Activated CD4-positive, alpha-beta T cell treated with anti-CD3 and anti-CD28 coated beads, Interleukin-2, amount 10 ng/mL, durations not matched to agents 7 days and 5 days (primary cell): ENCODE results near the gene IGFBP3. TPM values are rescaled to one million over a fixed set of nuclear protein-coding genes. Genes with fewer than 3 reads are reported as not detected.
"Not testable (repeated sequence)": the region's sequence is repeated elsewhere in the genome, so short reads cannot be mapped to it uniquely, and the experiment has no call there.

Experiments
- CTCF ChIA-PET: fragments of 350-600 bp; sonication (Branson Sonifier 250); formaldehyde crosslinking; loops from one replicate; lab custom pipeline; 2021; ENCODE audit warnings: antibody characterized with exemption; lab: Charles Lee
- POLR2A ChIA-PET: fragments of 350-600 bp; sonication (Branson Sonifier 250); formaldehyde crosslinking; loops from one replicate; lab custom pipeline; 2021; ENCODE audit warnings: antibody characterized with exemption; lab: Charles Lee
- DNase-seq: peaks from one replicate; pipeline ENCODE4 v3.0.0-alpha.2; 2020
- H3K27ac Mint-ChIP-seq: one replicate; pipeline ENCODE4 v1.8.0; 2021; ENCODE audit warnings: mild to moderate bottlenecking, moderate library complexity, mixed read lengths
- H3K27me3 Mint-ChIP-seq: one replicate; pipeline ENCODE4 v1.8.0; 2021; ENCODE audit warnings: mixed read lengths
- H3K36me3 Mint-ChIP-seq: one replicate; pipeline ENCODE4 v1.8.0; 2021; ENCODE audit warnings: low read depth, mixed read lengths
- H3K4me1 Mint-ChIP-seq: one replicate; pipeline ENCODE4 v1.8.0; 2021; ENCODE audit warnings: mixed read lengths
- H3K4me3 Mint-ChIP-seq: one replicate; pipeline ENCODE4 v1.8.0; 2021; ENCODE audit warnings: mild to moderate bottlenecking, moderate library complexity, mixed read lengths
- H3K9me3 Mint-ChIP-seq: one replicate; pipeline ENCODE4 v1.8.0; 2021; ENCODE audit warnings: mixed read lengths
- total RNA-seq, 2 experiments: library from RNA; stranded (reverse); gene quantifications; one replicate each; pipeline ENCODE4 v1.2.3, GENCODE V29; 2021

IGFBP3 gene, protein sequence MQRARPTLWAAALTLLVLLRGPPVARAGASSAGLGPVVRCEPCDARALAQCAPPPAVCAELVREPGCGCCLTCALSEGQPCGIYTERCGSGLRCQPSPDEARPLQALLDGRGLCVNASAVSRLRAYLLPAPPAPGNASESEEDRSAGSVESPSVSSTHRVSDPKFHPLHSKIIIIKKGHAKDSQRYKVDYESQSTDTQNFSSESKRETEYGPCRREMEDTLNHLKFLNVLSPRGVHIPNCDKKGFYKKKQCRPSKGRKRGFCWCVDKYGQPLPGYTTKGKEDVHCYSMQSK
- 1 to 10 TPM; 4.0 to 4.1 TPM for total RNA-seq

DNA sequence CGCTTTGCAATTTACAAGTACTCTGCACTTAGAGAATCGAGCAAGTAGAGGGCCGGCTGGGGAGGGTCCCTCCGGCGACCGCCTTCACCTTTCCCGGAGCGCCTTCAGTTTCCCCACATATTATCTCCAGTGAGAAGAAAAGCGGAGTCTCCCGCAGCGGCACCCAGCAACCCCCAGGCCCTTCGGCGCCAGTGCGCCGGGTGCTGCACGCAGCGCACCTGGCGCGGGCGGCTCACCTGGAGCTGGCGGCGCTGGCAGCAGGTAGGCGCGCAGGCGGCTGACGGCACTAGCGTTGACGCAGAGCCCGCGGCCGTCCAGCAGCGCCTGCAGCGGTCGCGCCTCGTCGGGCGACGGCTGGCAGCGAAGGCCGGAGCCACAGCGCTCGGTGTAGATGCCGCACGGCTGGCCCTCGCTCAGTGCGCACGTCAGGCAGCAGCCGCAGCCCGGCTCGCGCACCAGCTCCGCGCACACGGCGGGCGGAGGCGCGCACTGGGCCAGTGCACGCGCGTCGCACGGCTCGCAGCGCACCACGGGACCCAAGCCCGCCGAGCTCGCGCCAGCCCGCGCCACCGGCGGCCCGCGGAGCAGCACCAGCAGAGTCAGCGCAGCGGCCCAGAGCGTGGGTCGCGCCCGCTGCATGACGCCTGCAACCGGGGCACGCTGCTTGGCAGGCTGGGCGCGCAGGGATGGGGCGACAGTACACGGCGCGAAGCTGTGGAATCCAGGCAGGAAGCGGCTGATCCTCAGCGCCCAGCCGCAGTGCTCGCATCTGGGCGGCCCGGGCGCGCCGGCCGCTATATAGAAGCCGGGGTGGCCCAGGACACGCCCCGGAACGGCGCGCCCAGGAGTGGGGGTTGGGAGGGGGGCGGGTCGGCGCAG lies at the start of gene IGFBP3:
Gene IGFBP3, minus strand, starts transcription at position 771 of the 879 bp plus-strand sequence. Its CDS starts 132 bp downstream, at position 639.
- DNase-seq: no peak
- H3K9me3 Mint-ChIP-seq: no peaks in the 10 kb centered on the region
- CTCF ChIA-PET: interaction anchor here (0.6 to 1.5 kb wide), 2 partner anchors 1182 to 1898 kb away, joined by 3 to 4 read pairs; no protein-coding TSS in a partner anchor
- H3K27me3 Mint-ChIP-seq: peaks cover 68% of the 10 kb centered on the region
- peak within 1 kb of the TSS; percentile 41 for H3K27ac Mint-ChIP-seq
- peak within 1 kb of the TSS; percentile 59 for H3K4me3 Mint-ChIP-seq
- H3K4me1 Mint-ChIP-seq: peaks cover 42% of the 10 kb centered on the region
- no peaks in the 10 kb centered on the region for H3K36me3 Mint-ChIP-seq
- POLR2A ChIA-PET: no interaction called here

DNA sequence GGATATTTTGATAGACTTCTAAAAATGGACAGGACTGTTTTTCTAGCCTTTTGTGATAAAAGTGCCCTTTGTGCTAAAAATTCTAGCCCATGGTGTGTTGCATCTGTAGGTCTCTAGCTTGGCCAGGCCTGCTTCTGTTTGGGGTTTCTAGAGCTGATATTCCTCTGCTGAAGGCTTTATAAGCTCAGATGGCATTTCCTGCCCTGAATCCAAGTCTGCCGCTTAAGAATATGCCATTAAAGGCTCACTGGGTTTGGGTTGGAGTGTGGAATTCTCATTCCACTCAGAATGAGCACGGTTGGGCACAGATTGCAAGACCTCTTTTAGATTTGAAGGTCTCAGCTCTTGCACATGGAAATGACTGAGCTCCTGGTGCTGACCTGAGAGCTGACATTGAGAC lies 49.4 kb upstream of the IGFBP3 start:
- no peak for DNase-seq
- no peaks in the 10 kb centered on the region for H3K36me3 Mint-ChIP-seq
- no peaks in the 10 kb centered on the region for H3K9me3 Mint-ChIP-seq
- H3K4me3 Mint-ChIP-seq: no peak overlapping the region
- no peaks in the 10 kb centered on the region for H3K4me1 Mint-ChIP-seq
- H3K27me3 Mint-ChIP-seq: no peaks in the 10 kb centered on the region
- ChIA-PET POLR2A (no interaction called here), CTCF (no interaction called here)
- no peak overlapping the region for H3K27ac Mint-ChIP-seq

DNA sequence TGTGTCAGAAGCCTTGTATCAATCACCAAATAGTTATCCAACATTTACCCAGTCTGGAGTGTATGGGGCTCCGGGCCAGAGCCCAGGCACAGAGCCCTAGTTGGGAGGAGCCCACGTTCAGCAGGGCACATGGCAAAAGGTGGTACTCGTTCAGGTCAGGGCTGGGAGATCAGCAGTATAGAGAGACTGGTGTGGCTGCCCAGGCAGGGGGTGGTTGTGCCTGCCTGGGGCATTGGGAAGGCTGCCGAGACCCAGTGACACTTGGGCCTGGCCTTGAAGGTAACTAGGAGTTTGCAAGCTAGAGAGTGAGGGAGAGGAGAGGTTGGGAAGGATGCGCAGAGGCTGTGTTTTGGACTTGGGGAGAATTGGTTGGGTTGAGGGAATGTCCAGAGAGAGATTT lies 48.9 kb upstream of the IGFBP3 start:
- H3K27ac Mint-ChIP-seq: no peak overlapping the region
- no peaks in the 10 kb centered on the region for H3K9me3 Mint-ChIP-seq
- H3K27me3 Mint-ChIP-seq: no peaks in the 10 kb centered on the region
- CTCF ChIA-PET: no interaction called here
- POLR2A ChIA-PET: no interaction called here
- H3K36me3 Mint-ChIP-seq: no peaks in the 10 kb centered on the region
- H3K4me3 Mint-ChIP-seq: no peak overlapping the region
- no peaks in the 10 kb centered on the region for H3K4me1 Mint-ChIP-seq
- DNase-seq: no peak

DNA sequence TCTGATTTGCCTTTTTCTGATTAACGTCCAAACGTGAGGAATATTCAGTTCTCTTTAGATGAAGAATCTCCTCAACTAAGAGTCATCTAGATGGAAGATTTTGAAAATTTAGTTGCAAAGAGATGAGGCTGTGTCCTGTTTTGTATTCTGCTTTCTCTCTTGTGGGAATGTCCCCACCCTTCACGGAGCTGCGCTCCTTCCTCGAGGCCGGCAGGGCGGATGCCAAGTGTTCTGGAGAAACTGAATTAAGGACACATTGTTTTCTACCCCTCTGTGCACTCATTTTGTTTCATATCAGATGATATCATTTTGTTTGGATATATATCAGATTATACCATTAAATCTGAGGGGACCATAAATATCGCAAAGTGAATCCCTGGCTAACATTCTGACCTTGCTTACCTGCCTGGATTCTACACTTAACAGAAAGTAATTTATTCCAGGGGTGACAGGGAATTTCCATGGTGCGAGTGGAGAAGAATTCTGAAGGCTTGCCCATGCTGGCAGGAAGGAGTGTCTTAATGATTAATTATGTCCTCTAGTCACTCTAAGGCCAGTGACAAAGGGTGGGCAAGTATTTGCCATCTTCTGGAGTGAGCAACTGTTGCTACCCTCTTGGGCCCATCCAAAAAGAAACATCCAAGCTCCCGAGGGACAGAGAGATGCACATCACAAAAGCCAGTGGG lies 47.9 kb upstream of the IGFBP3 start:
- DNase-seq: no peak
- Mint-ChIP-seq H3K9me3 (no peaks in the 10 kb centered on the region), H3K27ac (no peak overlapping the region), H3K36me3 (no peaks in the 10 kb centered on the region), H3K4me1 (no peaks in the 10 kb centered on the region), H3K27me3 (no peaks in the 10 kb centered on the region), H3K4me3 (no peak overlapping the region)
- ChIA-PET CTCF (no interaction called here), POLR2A (no interaction called here)

DNA sequence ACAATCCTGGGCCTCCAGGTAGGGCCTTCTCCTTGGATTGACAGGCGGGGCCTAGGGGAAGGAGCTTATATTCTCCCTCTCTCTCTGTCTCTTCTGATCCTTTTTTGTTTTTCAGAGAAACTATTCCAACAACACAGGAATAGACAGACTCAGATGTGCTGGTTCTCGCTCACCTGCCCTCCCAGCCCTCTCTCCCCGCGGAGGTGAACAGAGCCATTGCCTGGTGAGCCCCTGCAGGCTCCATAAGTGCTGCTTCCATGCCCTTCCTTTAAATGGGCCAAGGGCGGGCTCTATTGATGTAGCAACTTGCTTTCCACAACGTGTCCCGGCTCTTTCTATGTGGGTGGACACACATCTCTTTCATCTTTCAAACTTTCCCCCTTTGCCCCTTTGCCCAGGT lies 47.2 kb upstream of the IGFBP3 start:
- Mint-ChIP-seq H3K27me3 (no peaks in the 10 kb centered on the region), H3K4me1 (no peaks in the 10 kb centered on the region), H3K9me3 (no peaks in the 10 kb centered on the region), H3K36me3 (no peaks in the 10 kb centered on the region), H3K4me3 (no peak overlapping the region), H3K27ac (no peak overlapping the region)
- POLR2A ChIA-PET: no interaction called here
- CTCF ChIA-PET: no interaction called here
- no peak for DNase-seq

DNA sequence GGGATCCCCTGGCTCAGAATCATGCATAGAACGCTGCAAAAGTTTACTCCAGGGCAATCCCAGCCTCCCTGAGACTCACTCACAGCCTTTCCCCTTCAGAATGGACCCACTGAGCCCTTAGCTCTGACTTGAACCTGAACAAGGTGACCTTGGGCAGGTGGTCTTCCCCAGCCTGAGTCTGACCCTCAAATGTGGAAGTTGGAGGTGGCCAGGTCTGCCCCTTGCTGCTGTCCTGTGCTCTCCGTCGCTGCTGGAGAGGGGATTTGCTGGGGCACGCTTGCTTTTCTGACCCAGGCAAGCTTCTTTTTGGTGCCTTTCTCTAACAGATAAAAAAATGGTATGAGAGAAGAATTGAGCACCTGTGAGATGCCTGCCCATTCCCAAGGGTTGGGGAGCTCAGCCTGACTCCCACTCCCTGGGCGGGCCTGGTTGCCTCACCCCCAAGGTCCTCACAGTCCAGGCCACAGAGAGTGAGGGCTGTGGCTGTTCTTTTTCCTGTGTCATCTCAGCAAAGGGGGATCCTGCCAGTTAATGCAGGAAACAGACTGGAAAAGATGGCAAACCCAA lies 46.6 kb upstream of the IGFBP3 start:
- Mint-ChIP-seq H3K4me3 (no peak overlapping the region), H3K27ac (no peak overlapping the region), H3K4me1 (no peaks in the 10 kb centered on the region), H3K27me3 (no peaks in the 10 kb centered on the region), H3K9me3 (no peaks in the 10 kb centered on the region), H3K36me3 (no peaks in the 10 kb centered on the region)
- DNase-seq: no peak
- ChIA-PET CTCF (no interaction called here), POLR2A (no interaction called here)

DNA sequence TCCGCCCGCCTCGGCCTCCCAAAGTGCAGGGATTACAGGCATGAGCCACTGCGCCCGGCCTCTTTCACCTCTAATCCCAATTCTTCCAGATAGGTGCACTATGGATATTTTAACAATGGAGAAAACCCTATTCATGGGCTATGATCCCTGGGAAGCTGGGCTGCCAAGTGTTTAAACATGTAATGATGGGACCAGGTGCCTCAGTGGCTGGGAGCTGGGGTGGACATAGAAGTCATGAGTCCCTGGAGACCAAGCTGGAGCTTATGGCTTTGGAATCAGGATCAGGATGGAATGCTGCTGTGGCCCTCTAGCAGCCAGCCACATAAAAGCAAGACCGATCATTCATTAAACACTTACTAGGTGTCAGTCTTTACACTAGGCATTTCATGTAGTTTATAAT lies 41.8 kb upstream of the IGFBP3 start:
- Mint-ChIP-seq H3K27me3 (no peaks in the 10 kb centered on the region), H3K9me3 (no peaks in the 10 kb centered on the region), H3K36me3 (no peaks in the 10 kb centered on the region), H3K4me3 (no peak overlapping the region), H3K4me1 (no peaks in the 10 kb centered on the region), H3K27ac (no peak overlapping the region)
- CTCF ChIA-PET: no interaction called here
- no peak for DNase-seq
- POLR2A ChIA-PET: no interaction called here

DNA sequence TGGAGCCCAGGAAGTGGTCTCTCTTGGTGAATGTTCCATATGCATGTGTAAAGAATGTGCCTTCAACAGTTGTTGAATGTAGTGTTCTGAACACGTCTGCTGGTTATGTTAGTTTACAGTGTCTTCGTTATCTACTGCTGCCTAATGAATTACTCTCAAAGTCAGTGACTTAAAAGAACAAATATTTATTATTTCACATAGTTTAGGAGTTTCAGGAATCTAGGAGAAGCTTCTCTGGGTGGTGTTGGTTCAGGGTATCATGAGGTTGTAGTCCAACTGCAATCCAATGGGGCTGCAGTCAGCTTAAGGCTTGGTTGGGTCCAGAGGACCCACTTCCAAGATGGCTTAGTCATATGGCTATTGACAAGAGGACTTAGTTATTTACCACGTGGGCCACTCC lies 36.6 kb upstream of the IGFBP3 start:
- ChIA-PET POLR2A (no interaction called here), CTCF (interaction anchor here (1.0 kb wide), 1 partner anchor 35 kb away, joined by 3 read pairs; no protein-coding TSS in a partner anchor)

DNA sequence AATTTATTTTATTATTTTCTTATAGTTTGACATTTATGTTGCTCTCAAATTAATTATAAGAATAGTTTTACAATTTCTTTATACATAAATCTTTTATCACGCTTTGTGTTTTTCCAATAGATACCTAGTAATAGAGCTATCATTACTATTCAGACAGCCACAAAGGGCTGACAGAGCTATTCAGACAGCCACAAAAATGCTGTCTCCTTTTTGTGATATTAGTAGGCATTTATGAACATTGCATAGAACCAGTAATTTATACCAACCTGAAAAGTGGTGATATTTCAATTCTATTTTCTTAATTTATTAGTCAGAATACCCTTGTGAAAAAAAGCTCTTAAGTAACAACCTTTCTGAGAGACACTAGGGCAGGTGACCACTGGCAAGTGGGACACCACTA lies 34.2 kb upstream of the IGFBP3 start:
- H3K27me3 Mint-ChIP-seq: no peaks in the 10 kb centered on the region
- H3K27ac Mint-ChIP-seq: no peak overlapping the region
- H3K36me3 Mint-ChIP-seq: no peaks in the 10 kb centered on the region
- no peaks in the 10 kb centered on the region for H3K4me1 Mint-ChIP-seq
- DNase-seq: no peak
- peaks cover 6% of the 10 kb centered on the region for H3K9me3 Mint-ChIP-seq
- no peak overlapping the region for H3K4me3 Mint-ChIP-seq
- ChIA-PET CTCF (interaction anchor here (1.0 kb wide), 1 partner anchor 33 kb away, joined by 3 read pairs; no protein-coding TSS in a partner anchor), POLR2A (no interaction called here)

More for the DNA sequence above, 36.6 kb upstream of the IGFBP3 start:
- no peaks in the 10 kb centered on the region for H3K36me3 Mint-ChIP-seq
- H3K4me1 Mint-ChIP-seq: no peaks in the 10 kb centered on the region
- H3K9me3 Mint-ChIP-seq: peaks cover 6% of the 10 kb centered on the region
- H3K27me3 Mint-ChIP-seq: no peaks in the 10 kb centered on the region
- no peak for DNase-seq
- H3K4me3 Mint-ChIP-seq: no peak overlapping the region
- no peak overlapping the region for H3K27ac Mint-ChIP-seq

DNA sequence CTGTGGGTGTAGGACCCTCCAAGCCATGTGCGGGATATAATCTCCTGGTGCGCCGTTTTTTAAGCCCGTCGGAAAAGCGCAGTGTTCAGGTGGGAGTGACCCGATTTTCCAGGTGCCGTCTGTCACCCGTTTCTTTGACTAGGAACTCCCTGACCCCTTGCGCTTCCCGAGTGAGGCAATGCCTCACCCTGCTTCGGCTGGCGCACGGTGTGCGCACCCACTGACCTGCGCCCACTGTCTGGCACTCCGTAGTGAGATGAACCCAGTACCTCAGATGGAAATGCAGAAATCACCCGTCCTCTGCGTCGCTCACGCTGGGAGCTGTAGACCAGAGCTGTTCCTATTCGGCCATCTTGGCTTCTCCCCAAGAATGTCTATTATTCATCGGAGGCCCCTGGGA lies 32.0 kb upstream of the IGFBP3 start:
- H3K27ac Mint-ChIP-seq, H3K27me3 Mint-ChIP-seq, H3K36me3 Mint-ChIP-seq, H3K4me3 Mint-ChIP-seq, DNase-seq, POLR2A ChIA-PET, H3K9me3 Mint-ChIP-seq, CTCF ChIA-PET, H3K4me1 Mint-ChIP-seq: not testable (repeated sequence)

DNA sequence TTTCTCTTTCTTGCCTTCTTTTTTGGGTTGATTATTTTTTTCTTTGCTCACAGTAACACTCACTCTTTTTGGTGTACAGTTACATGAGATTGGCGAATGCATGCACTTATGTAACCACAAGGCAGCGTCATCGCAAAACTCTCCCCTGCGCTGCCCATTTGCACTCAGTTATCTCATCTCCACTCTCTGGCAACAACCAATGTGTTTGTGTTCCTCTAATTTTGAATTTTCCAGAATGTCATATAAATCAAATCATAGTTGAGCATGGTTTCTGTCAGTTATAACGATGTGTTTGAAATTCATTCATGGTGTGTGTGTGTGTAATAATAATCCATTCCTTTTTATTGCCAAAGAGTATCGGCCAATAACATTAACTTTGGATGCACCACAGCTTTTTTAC lies 23.0 kb upstream of the IGFBP3 start:
- Mint-ChIP-seq H3K4me1 (peaks cover 18% of the 10 kb centered on the region), H3K4me3 (no peak overlapping the region), H3K27me3 (no peaks in the 10 kb centered on the region), H3K9me3 (peaks cover 7% of the 10 kb centered on the region), H3K36me3 (peaks cover 3% of the 10 kb centered on the region), H3K27ac (no peak overlapping the region)
- ChIA-PET CTCF (interaction anchor here (0.6 kb wide), 1 partner anchor 1042 kb away, joined by 6 read pairs; no protein-coding TSS in a partner anchor), POLR2A (no interaction called here)
- DNase-seq: no peak

DNA sequence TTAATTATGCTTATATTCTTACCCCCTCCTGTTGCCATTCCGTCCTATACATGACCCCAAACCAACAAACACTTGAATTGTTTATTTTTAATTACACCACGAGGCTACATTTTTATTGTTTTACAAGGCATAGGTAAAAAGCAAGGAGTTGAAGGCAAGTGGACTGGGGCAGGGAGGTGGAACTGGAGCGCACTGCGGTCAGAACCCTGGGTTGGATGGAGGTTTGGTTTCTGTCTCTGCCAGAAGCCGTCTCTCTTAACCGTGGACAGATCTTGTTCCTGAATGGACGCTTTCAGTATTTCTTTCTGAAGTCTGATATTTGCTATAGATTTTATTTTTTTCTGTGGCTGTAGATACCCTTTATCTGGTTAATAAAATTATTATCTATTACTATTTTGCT lies 19.9 kb upstream of the IGFBP3 start:
- H3K9me3 Mint-ChIP-seq: peaks cover 7% of the 10 kb centered on the region
- peaks cover 4% of the 10 kb centered on the region for H3K36me3 Mint-ChIP-seq
- H3K27ac Mint-ChIP-seq: peak overlapping the region; percentile 76
- H3K27me3 Mint-ChIP-seq: no peaks in the 10 kb centered on the region
- POLR2A ChIA-PET: interaction anchor here (0.6 kb wide), 1 partner anchor 1998 kb away, joined by 3 read pairs; no protein-coding TSS in a partner anchor
- H3K4me1 Mint-ChIP-seq: peaks cover 20% of the 10 kb centered on the region
- peak overlapping the region; percentile 60 for H3K4me3 Mint-ChIP-seq
- no peak for DNase-seq
- CTCF ChIA-PET: no interaction called here
